ENCODE measurements around the gene GRM3. TPM values are rescaled to one million over a fixed set of nuclear protein-coding genes. Genes with fewer than 3 reads are reported as not detected.

Gene GRM3
- total and polyA plus RNA-seq, 2 of the 13 experiments (the other 11 are each of a cell fraction or from before 2014, with no cell fraction given): not detected

DNA sequence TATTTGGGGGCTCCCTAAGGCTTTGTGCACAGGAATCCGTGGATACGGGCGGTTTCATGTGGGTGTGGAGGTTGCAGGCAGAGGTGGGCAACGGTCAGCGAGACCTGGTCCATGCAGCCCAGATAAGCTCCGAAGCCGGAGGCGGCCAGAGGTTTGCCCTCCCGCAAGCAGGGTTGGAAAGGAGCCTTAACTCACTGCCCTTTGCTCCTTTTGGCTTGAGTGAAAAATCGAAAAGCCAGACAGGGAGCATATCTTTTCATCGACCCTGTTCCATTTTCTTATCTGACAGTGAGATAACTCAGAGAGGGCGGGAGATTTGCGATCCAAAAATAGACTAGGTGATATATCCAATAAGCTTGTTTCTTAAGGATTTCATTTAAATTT, 1.5 kb downstream of the GRM3 start (continued):
- TF ChIP-seq, protein P1, sequence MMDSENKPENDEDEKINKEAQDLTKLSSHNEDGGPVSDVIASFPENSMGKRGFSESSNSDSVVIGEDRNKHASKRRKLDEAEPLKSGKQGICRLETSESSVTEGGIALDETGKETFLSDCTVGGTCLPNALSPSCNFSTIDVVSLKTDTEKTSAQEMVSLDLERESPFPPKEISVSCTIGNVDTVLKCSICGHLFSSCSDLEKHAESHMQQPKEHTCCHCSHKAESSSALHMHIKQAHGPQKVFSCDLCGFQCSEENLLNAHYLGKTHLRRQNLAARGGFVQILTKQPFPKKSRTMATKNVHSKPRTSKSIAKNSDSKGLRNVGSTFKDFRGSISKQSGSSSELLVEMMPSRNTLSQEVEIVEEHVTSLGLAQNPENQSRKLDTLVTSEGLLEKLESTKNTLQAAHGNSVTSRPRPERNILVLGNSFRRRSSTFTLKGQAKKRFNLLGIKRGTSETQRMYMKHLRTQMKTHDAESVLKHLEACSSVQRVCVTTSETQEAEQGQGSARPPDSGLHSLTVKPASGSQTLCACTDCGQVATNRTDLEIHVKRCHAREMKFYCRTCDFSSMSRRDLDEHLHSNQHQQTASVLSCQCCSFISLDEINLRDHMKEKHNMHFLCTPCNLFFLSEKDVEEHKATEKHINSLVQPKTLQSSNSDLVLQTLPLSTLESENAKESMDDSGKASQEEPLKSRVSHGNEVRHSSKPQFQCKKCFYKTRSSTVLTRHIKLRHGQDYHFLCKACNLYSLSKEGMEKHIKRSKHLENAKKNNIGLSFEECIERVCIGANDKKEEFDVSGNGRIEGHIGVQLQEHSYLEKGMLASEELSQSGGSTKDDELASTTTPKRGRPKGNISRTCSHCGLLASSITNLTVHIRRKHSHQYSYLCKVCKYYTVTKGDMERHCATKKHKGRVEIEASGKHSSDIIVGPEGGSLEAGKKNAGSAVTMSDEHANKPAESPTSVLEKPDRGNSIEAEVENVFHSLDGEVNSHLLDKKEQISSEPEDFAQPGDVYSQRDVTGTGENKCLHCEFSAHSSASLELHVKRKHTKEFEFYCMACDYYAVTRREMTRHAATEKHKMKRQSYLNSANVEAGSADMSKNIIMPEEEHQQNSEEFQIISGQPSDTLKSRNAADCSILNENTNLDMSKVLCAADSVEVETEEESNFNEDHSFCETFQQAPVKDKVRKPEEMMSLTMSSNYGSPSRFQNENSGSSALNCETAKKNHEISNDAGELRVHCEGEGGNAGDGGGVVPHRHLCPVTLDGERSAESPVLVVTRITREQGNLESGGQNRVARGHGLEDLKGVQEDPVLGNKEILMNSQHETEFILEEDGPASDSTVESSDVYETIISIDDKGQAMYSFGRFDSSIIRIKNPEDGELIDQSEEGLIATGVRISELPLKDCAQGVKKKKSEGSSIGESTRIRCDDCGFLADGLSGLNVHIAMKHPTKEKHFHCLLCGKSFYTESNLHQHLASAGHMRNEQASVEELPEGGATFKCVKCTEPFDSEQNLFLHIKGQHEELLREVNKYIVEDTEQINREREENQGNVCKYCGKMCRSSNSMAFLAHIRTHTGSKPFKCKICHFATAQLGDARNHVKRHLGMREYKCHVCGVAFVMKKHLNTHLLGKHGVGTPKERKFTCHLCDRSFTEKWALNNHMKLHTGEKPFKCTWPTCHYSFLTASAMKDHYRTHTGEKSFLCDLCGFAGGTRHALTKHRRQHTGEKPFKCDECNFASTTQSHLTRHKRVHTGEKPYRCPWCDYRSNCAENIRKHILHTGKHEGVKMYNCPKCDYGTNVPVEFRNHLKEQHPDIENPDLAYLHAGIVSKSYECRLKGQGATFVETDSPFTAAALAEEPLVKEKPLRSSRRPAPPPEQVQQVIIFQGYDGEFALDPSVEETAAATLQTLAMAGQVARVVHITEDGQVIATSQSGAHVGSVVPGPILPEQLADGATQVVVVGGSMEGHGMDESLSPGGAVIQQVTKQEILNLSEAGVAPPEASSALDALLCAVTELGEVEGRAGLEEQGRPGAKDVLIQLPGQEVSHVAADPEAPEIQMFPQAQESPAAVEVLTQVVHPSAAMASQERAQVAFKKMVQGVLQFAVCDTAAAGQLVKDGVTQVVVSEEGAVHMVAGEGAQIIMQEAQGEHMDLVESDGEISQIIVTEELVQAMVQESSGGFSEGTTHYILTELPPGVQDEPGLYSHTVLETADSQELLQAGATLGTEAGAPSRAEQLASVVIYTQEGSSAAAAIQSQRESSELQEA (CRISPR knock-in tag; IDR thresholded peaks at IDR 0.05; ENCODE audit: not compliant biosample characterization): no peak
- TF ChIP-seq MEF2D (CRISPR knock-in tag; IDR thresholded peaks at IDR 0.05) (no peak), ZZZ3 (CRISPR knock-in tag; IDR thresholded peaks at IDR 0.05; ENCODE audit: borderline replicate concordance) (no peak), SNAPC2 (CRISPR knock-in tag; IDR thresholded peaks at IDR 0.05) (no peak)
- TF ChIP-seq, protein P2, sequence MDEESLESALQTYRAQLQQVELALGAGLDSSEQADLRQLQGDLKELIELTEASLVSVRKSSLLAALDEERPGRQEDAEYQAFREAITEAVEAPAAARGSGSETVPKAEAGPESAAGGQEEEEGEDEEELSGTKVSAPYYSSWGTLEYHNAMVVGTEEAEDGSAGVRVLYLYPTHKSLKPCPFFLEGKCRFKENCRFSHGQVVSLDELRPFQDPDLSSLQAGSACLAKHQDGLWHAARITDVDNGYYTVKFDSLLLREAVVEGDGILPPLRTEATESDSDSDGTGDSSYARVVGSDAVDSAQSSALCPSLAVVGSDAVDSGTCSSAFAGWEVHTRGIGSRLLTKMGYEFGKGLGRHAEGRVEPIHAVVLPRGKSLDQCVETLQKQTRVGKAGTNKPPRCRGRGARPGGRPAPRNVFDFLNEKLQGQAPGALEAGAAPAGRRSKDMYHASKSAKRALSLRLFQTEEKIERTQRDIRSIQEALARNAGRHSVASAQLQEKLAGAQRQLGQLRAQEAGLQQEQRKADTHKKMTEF (CRISPR knock-in tag; IDR thresholded peaks at IDR 0.05): no peak

Data from HepG2 (cell line).